D341Med (cell line): ENCODE measurements around the gene SMIM27.
A peak's percentile ranks its signal among the peaks of the same experiment; 100 is the strongest.
"Not testable (repeated sequence)": the region's sequence is repeated elsewhere in the genome, so short reads cannot be mapped to it uniquely, and the experiment has no call there.

Source experiments
- DNase-seq: peaks from one replicate; pipeline ENCODE4 v3.0.0; 2012; ENCODE audit warnings: low spot score

The SMIM27 gene, protein sequence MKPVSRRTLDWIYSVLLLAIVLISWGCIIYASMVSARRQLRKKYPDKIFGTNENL

DNA sequence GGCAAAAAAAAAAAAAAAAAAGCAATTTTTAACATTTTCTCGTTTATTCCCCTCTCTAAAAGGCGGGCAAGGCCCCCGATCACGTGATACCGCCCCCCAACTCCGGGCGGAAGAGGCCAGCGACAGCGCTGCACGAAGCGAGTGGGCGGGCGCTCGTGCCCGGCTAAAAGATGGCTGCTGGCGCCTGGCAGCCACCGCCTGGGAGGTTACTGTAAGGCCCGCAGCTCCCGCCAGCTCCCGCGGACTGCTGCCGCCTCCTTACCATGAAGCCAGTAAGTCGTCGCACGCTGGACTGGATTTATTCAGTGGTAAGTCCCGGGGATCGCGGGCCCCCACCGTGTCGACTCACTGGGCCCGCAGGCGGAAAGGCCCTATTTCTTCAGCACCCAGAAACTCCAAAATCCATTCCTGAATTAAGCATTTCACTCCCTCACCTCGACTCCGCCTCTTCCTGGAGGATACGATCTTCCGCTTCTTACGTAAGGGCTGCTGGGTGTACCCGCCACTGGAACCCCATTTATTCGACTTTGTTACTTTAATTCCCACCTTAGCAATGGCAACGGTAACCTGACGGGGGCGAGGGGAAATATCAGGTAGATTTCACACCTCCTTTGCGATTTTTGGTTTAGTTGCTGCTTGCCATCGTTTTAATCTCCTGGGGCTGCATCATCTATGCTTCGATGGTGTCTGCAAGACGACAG lies at the start of gene SMIM27, which contains the start of gene TOPORS:
Gene SMIM27, plus strand, starts transcription at position 156 of the 701 bp plus-strand sequence. Its CDS starts 108 bp downstream, at position 264.
Gene TOPORS, minus strand, starts transcription at position 415 of the 701 bp plus-strand sequence. Its CDS starts 150 bp downstream, at position 265.
- DNase-seq: peak; percentile 89

DNA sequence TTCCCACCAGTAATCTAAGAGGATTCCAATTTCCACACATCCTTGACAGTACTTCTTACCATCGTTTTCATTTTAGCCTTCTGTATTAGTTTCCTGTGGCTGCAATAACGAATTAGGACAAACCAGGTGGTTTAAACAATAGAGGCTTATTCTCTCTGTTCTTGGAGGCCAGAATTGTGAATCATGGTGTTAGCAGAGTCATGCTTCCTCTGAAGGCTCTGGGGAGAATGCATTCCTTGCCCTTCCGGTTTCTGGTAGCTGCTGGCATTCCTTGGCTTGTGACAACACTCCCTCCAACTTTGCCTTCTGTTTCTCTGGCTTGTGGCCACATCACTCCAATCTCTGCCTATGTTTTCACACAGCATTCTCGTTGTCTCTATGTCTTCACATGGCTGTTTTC lies 49.7 kb upstream of the SMIM27 start:
- no peak for DNase-seq

DNA sequence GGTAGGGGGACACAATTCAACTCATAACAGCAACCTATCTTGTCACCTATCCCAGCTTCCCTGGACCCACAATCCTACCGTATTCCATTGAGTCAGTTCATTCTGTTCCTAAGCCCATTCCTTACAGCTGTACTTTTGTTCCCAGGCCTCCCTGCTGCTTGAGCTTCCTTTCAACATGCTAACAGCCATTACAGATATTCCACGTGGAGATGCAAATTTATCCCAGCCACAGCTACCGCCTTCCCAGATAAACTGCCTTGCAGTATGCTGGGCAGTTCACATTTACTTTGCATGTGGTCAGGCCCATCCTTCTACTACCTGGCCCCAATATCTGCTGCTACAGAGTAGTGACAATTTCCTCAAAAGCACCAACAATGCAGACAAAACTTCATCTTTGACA lies 49.1 kb upstream of the SMIM27 start:
- DNase-seq: no peak

DNA sequence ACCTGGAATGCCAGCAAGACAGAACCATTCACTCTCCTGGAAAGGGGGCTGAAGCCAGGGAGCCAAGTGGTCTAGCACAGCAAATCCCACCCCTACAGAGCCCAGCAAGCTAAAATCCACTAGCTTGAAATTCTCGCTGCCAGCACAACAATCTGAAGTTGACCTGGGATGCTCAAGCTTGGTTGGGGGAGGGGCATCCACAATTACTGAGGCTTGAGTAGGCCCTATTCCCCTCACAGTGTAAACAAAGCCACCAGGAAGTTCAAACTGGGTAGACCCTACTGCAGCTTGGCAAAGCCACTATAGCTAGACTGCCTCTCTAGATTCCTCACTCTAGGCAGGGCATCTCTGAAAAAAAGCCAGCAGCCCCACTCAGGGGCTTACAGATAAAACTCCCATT lies 43.4 kb upstream of the SMIM27 start:
- DNase-seq: no peak

DNA sequence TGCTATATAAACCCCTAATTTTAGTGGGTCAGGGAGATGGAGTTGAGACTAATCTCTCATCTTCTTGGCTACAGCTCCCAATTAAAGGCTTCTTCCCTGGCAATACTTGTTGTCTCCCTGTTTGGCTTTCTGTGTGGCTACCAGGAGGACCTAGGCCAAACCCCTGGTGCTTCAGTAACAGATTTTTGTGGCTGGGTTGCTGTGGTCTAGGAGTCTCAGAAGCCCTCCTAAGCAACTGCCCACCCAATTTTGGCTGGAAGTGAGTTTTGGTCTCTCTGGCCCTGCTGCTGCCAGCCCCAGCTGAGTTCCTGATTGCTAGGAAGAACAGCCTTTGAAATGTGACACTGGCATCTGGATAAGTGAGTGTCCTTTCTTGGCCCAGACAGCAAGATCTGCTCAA lies 35.9 kb upstream of the SMIM27 start:
- no peak for DNase-seq

GRCh38 chr9:32518276-32518675 lies 33.9 kb upstream of the SMIM27 start:
- DNase-seq: no peak

DNA sequence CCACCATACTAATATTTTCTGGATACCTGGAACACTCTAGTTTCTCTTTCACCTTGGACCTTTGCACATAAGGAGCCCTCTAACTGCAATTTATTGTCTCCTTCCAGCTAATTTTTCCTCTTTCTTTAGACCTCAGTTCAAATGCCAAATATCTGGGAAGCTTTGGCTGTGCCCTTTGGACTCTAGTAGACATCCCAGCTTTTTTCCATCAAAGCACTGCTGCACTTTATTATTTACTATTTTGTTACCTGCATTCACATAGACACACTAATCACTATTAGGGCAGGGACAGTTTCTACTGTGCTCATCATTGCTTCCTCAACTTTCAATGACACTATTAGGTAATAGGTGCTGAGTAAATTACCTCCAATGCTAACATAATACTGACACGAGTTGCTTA lies 28.2 kb upstream of the SMIM27 start:
- DNase-seq: no peak

DNA sequence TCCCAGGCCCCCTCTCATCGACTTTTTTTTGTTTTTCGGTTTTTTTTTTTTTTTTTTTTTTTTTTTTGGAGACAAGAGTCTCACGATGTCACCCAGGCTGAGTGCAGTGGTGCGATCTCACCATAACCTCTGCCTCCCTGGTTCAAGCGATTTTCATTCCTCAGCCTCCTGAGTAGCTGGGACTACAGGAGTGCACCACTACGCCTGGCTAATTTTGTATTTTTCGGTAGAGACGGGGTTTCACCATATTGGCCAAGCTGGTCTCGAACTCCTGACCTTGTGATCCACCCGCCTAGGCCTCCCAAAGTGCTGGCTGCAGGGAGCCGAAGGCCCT lies 27.6 kb upstream of the SMIM27 start:
- not testable (repeated sequence) for DNase-seq

DNA sequence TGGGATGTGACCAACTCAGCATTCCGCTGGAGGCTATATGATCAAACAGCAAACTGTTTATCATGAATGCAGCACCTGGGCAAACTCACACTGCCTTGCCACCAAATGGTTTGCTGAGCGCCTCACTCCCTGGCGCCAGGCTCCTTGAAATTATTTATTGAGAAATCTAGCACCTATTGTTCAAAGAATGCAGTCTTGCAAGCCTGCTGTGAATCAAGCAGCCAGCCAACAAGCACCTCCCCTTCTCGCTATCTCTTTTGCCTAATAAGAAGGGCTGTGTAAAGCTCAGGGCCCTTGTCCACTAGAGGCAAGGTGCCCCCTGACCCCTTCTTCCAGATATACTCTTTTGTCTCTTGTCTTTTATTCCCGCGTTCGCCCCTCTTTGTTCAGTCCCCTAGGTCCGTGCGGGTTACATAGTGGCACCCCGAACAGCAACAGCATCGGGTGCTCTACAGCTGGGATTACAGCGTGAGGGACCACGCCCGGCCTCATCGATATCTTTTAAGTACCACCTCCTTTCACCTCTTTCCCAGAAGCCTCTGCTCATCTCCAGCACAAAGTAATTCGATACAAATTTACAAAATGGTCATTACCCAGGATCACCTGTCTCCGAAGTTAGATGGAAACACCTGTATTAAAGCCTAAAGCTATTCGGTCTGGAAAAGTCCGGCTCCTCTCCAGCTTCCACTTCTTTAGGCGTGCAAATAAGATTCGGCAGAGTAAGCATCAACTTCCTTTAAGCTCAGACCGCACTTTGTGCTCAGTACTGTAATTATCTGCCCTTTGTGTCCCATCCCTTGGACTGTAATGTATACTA lies 27.0 kb upstream of the SMIM27 start:
- DNase-seq: no peak

DNA sequence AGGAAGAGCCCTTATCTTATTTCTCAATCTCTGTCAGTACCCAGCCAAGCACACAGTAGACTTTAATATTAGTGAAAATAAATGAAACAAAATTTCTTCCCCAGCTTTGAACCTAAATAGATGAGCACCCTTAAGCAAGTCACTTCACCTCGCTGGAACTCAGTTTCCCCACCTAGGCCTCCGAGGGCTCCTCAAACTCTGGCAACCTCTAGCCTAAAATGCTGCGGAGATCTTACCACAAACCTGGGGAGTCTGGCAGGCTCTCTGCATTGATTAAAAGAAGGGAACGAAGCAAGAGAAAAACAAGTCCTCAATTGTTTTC lies 26.5 kb upstream of the SMIM27 start:
- DNase-seq: no peak

GRCh38 chr9:32526041-32526706 lies 26.0 kb upstream of the SMIM27 start, which contains the start of gene RIGI:
TSS of gene RIGI (minus strand) at chr9:32526196. CDS start at chr9:32526166, 30 bp downstream.
- peak; percentile 69 for DNase-seq

DNA sequence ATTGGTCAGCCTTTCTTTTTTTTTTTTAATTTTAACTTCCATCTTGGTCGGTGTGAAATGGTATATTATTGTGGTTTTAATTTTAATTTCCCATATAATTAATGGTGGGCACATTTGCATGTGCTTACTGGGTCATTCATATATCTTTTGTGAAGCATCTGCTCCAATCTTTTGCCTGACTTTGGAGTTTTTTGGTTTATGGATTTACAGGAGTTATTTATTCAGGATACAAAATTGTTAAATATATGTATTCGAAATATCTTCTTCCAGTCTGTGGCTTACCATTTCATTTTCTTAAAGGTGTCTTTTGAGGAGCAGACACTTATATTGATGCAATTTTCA lies 25.4 kb upstream of the SMIM27 start:
- DNase-seq: no peak

DNA sequence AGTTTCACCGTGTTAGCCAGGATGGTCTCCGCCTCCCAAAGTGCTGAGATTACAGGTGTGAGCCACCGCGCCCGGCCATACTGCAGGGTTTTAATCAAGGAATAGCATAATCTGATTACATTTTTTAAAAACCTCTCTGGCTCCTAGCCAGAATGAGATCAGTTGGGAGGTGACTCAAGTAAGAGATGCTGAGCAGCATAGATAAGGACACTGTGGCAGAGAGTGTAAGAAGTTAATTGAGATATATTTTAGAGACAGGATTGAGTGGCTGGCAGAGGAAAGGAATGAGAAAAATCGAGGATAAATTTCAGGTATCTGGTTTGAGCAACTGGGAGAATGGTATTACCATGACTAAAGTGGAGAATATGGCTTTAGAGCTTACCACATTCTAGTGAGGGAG lies 18.8 kb upstream of the SMIM27 start:
- peak; percentile 24 for DNase-seq

GRCh38 chr9:32533816-32534215 lies 18.3 kb upstream of the SMIM27 start:
- DNase-seq: no peak

GRCh38 chr9:32543047-32543446 lies 9.1 kb upstream of the SMIM27 start:
- DNase-seq: no peak

DNA sequence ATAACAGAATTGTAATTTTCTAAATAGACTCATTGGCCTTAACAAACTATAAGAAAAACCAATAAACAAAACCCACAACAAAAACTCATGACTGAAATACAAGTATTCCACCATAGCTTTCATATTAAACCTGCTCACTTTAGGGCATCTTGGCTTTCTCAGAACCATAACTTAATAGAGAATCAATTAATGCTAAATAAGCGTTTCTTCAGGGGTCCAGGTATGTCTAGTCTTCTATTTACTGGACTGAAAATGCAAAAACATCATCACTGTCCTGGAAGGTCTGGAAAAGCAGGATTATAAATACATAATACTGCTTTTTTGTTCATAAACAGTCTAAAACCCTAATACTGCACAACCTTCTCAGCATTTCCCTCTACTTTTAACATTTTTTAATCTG lies 6.2 kb upstream of the SMIM27 start:
- DNase-seq: no peak

- not testable (repeated sequence) for DNase-seq
Measured at GRCh38 chr9:32548213-32548612, 3.9 kb upstream of the SMIM27 start.

DNA sequence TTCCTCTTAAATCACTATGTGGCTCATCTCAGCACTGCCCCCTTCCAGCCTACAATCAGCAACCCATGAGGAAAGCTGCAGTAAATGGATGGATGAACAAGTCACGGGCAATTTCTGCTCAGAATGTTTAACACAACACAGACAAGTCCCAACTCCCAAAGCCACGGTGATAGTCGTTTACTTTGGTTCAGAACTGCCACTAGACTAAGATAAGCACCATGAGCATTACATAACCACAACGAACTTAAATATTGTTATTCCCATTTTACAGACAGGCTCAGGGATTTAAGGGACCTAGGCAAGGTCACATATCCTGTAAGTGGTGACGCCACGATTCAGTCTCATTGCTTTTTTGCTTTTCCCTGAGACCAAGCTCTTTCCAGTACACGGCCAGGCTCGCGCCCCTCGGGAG lies 2.0 kb upstream of the SMIM27 start:
- DNase-seq: no peak

DNA sequence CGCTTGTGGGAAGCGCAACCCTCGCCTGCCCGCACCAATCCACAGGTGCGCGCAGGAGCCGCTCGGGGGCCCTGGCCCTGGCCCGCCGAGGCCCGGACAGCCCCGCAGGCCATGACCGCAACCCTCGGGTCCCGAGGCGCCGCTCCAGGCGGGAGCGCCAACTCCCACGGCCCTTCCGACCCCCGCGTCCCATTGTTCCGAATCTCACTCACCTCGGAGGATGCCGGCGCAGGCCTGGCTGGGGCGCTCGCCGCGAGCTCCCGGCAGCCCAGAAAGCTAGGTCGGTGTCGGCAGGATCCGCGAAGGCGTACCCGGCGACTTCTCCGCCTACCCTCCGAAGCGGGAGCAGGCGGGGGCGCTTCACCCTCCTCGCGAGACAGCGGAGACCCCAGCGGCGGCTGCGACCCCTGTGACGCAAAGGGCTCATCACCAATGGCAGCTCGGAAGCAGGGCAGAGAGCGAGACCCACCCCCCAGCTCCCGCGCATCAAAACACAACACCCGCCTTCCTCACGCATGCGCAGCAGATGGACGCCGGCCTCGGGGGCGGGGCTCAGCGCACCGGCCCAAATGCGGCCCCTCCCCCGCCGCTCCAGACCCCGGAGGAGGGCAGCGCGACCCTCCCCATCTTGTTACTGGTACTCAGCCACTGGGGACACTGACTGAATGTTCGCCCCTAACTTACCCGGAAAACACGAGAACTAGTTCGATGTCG lies 1.4 kb upstream of the SMIM27 start:
- peak; percentile 97 for DNase-seq

GRCh38 chr9:32551276-32552051 lies 663 bp upstream of the SMIM27 start:
- peak; percentile 40 for DNase-seq

DNA sequence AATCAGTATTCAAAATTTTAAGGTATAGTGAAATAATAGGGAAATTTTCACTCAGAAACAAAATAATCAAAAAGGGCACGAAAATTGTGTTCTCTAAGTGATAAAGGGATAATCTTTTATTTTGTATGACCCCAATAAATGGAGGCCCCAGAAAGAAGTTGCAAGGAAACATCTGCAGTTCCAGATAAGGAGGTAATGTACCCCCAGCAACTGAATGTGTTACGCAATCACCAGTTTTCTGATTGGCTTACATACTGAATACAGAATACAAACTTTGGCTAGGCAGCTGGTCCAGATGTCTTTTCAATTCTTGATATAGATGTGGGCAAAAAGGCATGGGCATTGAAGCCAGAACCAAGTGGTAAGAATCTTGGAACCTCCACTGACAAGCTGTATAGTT lies 2.0 kb downstream of the SMIM27 start:
- no peak for DNase-seq

- DNase-seq: no peak
Measured at GRCh38 chr9:32554591-32554990, 2.5 kb downstream of the SMIM27 start.
